Spleen (tissue), 7 donors: ENCODE data around the gene SRCIN1.

ENCODE experiments used
- CTCF ChIP-seq, 11 experiments: fragments of 200-600 bp in 7 of 11; fragments of 450-650 bp in 4 of 11; sonication (generic) in 4 of 11; IDR thresholded peaks in 8 of 11; conservative IDR thresholded peaks in 3 of 11; 1 replicate in 7 of 11; 2 replicates in 4 of 11; pipeline versions ENCODE4 v1.4.0 to v1.8.0; 2016 to 2021; ENCODE audit warnings: antibody characterized with exemption in 11 of 11, inconsistent platforms in 4 of 11, mild to moderate bottlenecking in 1 of 11
- POLR2AphosphoS5 ChIP-seq, 3 donors: sonication (generic); formaldehyde crosslinking; IDR thresholded peaks; one replicate each; pipeline ENCODE4 v1.5.1; 2017; ENCODE audit warnings: antibody characterized with exemption in 3 of 3
- donor health status: DM: no; HTN: no; CAD: no; lungs with moderate emphysema.
- donor health status: DM: no; HTN: no; CAD: no.
- donor health status: DM: no; HTN: no; CAD: no.

DNA sequence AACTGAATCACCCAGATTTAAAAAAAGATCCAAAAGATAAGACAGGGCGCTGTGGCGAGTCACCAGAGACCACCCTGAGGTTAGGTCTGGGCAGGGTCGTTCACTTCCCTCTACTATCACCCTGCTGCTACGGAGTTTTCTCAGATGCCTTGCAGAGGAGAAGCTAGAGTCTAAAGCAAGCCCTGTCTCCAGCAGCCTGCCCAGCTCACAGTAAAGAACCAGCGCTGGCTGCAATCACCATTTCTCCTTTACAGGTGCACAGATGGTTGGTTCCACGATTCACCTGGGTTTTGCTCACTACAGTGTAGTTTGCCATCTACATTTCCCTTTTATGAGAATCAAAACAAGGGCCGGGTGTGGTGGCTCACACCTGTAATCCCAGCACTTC is 71.3 kb downstream of the SRCIN1 start:
- TF ChIP-seq CTCF (IDR thresholded peaks at IDR 0.05 in 8 of 11, conservative IDR thresholded peaks at IDR 0.05 in 3 of 11), result no peak
- no peak for TF ChIP-seq POLR2AphosphoS5 (IDR thresholded peaks at IDR 0.05)
